Left cardiac atrium (tissue), 4 donors: ENCODE data around the gene FANCI. TPM values are rescaled to one million over a fixed set of nuclear protein-coding genes. Genes with fewer than 3 reads are reported as not detected.
A peak's percentile ranks its signal among the peaks of the same experiment; 100 is the strongest.

ENCODE experiments used
- ATAC-seq, 2 donors: fragments of 200-7000 bp; cut with Tn5 transposase; one replicate each; pipeline ENCODE4 v1.9.1; 2020; ENCODE audit warnings: mild to moderate bottlenecking in 2 of 2, moderate library complexity in 2 of 2
- DNase-seq: peaks from one replicate; pipeline ENCODE4 v3.0.0-alpha.2; 2020
- intact Hi-C, 2 donors: fragments of 100-400 bp; cut with DNase I; formaldehyde crosslinking; loops; one replicate each; pipeline versions ENCODE4 v1.14.1 to v1.15.1; 2022 to 2023
- total RNA-seq, 2 donors: library from RNA; stranded (reverse); fragmentation: NEBNext Ultra II Directional; extraction: Animal tissue kit (Norgen Biotek cat#: 25700); gene quantifications; one replicate each; pipeline ENCODE4 v1.2.1, GENCODE V29; 2021
- donor health status: DM: no; HTN: yes; CAD: no.
- donor health status: DM: no; HTN: yes; CAD: no; lungs with severe emphysema.
- donor health status: DM: yes; HTN: yes; CAD: no.
- donor health status: Dilated cardiomyopathy.

Gene FANCI
- total RNA-seq, 2 donors from 2014 or later = 4.8 TPM

DNA sequence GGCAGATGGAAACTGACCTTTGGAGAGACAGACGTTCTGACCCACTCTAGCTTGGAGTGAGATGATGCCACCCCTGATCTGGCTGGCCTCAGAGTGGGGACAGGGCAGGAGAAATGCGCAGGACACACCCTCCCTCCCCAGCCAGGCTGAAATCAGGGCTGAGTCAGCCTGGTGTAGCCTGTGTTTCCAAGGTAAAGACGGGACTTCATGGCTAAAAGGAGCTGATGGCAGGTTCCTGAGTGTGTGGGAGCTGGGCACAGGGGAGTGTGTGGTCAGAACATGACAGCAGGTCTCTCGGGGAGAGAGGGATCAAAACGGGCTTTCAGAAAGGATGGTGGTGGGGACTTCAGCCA, 105.4 kb downstream of the FANCI start:
- DNase-seq (no peak), ATAC-seq (no peak)
- intact Hi-C loops = no loop called here

DNA sequence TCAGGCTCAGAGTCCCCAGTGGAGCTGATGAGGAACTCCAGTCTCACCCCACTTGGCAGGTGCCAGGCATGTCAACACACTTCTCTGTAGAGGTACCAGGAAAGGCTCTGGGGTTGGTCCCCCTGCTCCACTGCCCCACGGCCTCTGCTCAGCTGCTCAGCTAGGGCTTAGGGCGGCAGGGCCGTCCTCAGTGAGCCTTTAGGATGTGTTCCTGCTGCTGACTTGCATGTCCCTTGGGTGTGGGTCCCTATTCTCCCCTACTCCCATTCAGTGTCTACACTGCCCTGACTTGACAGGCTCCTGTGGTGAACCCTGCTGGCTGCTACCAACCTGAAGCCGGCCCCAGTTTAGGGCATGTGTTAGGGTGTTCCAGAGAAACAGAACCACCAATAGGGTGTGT, 108.7 kb downstream of the FANCI start:
- intact Hi-C loops = no loop called here
- no peak for ATAC-seq
- DNase-seq = no peak

DNA sequence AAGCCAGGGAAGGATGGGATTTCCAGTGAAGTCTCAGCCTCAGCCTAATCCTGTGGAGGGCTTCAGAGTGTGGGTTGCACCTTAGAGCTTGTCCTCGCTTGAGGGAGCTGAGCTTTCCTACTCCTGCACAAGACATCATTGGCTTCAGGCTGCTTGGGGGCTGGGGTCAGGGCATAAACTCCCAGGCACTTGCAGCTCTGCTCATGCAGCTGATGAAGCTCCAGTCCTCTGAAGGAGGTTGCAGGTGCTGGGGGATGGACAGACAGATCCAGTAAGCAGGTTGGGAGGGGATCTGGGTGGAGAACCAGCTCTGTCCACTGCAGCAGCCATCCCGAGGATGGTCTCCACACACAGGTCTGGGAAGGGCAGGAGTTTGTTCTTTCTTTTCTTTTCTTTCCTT, 110.2 kb downstream of the FANCI start:
- DNase-seq (no peak), ATAC-seq (no peak)
- intact Hi-C loops = no loop called here

DNA sequence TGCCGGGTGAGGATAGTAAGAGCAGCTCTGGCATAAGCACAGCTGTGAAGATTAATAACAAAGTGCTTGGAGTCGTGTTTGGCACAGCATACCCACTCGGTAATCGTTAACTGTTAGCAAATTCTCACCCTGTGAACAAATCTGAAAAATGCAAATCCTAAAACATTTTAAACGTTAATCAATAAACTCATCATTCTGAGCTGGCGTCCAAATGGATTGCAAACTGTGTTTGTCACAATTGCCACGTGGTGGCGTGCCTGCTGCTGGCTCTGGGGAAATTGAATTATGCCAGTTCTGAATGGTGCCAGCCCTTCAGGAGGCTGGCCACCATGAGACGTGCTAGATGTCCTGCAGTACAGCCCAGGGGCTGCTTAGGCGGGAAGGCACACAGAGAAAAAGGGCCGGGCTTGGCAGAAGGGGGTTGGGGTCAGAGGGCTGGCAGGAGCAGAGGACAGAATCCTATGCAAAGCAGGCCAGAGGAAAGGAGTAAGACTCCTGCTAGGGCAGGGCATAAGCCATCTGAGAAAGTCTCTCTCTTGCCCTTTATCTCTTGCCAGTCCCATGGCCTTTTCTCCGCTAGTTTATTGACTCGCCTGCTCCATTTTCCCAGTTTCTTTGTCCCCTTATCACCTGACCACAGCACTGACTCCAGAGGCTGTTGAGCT, 113.0 kb downstream of the FANCI start:
- intact Hi-C loops = loop anchor here (5.0 kb wide), 2 partner anchors 116 to 201 kb away; no protein-coding TSS in a partner anchor
- DNase-seq (no peak), ATAC-seq (no peak)

DNA sequence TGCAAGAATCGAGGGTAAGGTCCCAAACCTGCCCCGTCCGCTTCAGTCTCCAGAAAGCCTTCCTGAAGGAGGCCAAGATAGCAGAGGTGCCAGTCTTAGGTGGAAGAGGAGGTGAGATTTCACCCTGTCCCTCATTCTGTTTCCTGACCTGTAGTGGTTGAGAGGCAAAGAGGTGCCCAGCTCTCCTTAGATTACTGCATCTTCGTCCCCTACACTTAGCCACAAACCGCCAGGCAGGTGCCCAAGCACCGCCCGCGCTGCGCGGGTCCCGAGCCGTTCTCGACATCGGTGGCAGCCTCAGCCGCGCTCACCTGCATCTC, 114.6 kb downstream of the FANCI start:
- DNase-seq (no peak), ATAC-seq (no peak)
- intact Hi-C loops = loop anchor here (1.0 to 5.0 kb wide), 5 partner anchors 72 to 199 kb away; no protein-coding TSS in a partner anchor

DNA sequence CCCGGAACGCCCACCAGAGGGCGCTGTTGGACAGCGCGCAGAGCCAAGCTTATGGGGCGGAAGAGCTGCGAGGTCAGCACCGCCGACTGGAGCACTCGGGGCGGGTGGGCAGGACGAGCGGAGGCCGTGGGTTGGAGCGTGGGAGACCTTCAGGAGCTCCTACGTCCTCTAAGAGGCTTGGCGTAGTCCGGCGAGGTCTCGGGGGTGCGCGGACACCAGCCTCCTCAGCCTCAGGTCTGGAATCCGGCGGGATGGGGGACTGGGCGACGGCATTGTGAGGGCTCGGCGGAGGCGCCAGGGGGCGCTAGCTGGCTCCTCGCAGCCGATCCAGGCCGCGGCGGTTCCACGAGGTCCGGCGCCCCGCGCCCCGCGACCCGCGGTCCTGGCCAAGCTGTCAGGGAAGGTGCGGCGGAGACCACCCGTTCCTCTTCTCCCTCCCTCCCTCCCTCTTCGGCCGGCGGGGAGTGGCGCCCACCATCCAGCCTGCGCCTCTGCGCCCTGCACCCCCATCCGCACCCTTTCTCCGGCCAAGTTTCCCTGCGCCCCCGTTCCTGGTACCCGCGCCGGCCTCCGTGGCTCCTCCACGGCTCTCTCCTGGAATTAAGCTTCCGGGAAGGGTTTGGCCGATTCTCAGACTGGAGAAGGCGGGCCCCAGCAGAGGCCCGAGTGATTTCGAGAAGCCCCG, 115.1 kb downstream of the FANCI start:
- ATAC-seq (peak; percentile 88 to 89), DNase-seq (peak; percentile 72)
- intact Hi-C loops = loop anchor here (1.0 to 5.0 kb wide), 5 partner anchors 71 to 198 kb away; no protein-coding TSS in a partner anchor

DNA sequence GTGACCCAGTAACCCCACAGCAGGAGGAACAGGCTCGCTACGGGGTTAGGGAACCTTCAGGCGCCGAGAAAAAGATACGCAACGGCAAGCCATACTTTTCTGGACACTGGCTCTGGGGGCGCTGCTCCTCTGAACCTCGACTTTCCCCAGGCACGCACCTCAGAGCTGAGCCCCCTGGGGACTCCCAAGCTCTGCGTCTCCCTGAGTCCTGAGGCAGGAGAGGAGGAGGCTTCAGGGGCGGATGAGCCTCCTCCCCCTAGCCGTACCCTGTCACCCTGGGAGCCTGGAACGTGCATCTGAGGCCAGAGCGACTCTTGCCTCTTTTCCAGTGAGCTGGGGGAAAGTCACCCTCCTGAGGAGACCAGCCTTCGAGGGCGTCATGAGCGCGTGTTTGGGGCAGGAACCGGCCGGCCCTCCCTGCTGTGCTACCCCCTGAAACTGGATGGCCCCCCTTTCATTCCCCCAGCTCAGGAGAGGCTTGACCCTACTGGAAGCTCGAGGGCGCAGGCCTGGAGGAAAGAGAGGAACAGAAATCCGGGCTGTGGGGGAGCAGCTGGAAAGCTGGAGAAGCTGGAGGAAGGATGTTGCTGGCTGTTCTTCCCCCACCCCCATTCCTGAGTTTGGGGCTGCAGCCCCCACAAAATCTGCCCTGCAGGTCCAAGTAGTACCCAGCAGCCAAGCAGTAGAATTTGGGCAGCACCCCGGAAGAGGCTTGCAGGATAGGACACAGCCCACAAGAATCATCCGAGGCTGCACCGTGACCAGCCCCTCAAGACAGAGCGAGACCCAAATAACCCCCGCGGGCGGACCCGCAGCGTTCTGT, 115.9 kb downstream of the FANCI start:
- DNase-seq (no peak), ATAC-seq (no peak)
- intact Hi-C loops = loop anchor here (2.0 to 5.0 kb wide), 4 partner anchors 71 to 198 kb away; no protein-coding TSS in a partner anchor

DNA sequence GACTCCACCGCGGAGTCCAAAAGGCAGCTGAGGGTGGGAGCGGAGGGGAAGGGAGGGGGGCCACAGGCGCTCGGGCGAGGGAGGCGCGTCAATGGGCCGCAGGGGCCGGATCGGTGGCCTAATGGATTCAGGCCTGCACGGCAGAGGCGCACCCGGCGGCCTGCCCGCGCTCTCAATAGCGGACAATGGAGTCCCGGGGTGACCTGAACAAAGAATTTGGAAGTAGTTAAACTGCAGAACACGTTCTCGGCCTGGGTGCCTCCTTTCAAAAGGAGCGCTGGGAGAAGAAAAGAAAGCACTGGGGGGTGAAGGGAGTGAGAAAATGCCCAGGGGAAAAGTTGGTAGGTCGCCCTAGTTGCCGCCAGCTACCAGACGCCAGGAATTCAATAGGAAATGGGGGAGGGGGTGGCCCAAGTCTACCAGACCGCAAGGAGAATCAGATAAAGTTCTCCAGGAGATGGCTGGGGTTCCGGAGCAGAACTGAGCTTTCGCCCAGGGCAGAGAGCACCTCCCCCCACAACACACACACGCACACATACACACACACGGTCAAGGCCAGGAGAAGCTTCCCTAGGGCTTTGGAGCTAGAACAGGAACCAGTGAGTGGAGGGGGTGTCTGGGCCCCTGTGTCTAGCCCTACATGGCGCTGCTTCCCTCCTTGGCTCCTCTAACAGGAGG, 116.7 kb downstream of the FANCI start:
- intact Hi-C loops = no loop called here
- DNase-seq = no peak

DNA sequence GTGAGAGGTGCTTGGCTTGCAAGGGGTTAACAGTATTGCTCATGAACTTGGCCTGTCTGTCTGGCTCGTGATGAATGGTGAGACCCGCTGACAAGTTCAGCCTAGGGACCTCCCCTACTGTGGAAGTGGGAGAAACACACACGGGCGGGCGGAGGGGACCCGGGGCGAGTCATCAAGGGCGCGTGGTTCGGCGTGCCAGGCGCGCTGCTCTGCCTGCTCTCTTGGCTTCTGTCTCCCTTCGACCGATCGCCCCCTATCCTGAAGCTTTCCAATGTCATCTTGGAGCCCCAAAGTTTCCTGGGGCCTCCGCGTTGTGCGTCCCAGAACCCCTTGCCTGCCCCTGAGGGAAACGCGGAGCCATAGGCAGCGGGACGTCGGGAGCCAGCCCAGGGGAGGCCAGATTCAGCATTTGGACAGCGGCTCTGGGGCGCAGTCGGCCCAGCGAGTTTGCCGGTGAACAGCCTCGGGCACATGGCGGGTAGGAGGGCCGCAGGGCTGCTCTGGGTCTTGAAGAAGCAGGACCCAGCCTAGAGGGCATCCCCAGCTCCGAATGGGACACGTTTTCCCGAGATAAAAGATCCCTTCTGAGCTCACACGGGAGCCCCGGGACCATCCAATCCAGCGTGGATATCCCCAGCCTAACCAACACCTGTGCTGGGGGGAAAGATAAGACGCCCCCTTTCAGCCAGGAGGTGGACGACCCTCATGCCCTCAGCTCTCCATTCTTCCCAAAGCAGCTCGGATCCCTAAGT, 117.8 kb downstream of the FANCI start:
- intact Hi-C loops = no loop called here
- DNase-seq (peak; percentile 72), ATAC-seq (peak; percentile 64 to 66)

More for the DNA sequence above, 116.7 kb downstream of the FANCI start:
- no peak for ATAC-seq

DNA sequence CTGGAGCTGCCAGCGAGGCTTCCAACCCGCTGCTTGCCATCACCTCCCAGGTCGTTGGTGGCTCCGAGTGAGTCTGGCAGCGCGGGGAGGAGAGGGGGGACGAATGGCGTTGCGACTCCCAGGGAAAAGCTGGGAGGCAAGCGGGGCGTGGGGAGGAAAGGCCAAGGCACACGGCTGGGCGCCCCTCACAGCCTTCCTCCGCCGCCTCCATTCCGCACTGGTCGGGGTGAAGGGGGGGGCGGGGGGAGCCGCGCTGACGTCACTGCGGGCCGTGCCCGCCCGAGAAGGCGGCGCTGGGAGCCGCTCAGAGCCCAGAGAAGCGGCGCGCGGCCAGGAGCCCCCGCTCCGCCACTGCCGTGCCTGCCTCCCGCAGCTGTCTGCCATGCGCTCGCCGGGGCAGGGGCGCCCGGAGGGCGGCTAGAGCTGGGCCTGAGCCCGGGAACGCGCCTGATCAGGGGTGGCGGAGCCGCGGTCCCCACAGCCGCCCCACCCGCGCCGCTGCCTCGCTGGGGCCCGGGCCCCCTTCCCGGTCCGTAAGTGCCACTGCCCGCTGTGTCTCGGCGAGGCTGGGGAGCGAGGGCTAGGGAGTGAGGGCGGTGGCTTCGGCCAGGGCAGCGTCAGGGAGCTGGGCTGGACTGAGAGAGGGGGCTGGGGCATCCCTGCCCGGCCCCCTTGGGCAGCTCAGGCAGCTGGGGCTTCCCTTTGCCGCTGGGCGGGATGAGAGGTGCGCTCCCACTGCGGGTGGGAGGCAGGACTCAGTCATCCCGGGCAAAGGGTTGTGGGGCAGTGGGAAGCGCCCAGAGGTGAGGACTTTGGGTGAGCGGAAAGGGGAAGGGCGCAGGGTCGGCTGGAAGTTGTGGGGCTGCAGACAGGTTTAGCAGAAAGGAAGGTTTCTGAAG, 118.7 kb downstream of the FANCI start:
- no peak for DNase-seq
- ATAC-seq = no peak
- intact Hi-C loops = no loop called here

DNA sequence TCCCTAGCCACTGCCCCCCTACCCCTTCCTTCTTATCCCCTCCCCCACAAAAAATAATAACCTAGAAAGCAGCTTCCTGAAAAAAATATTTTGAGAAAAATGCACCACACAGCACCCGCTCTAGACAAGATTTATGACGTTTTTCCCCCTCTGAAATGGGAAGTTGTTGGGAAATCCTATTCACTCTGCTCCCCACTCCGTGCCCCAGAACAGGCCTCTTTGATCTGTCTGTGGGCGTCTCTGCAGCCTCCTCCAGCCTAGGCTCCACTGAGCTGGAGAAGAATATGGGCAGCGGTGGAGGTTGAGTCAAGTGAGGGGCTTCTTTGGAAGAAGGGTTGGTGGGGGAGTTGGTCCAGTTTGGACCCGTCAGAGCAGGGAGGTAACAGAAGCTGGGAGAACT, 119.4 kb downstream of the FANCI start:
- DNase-seq (no peak), ATAC-seq (no peak)
- intact Hi-C loops = no loop called here

DNA sequence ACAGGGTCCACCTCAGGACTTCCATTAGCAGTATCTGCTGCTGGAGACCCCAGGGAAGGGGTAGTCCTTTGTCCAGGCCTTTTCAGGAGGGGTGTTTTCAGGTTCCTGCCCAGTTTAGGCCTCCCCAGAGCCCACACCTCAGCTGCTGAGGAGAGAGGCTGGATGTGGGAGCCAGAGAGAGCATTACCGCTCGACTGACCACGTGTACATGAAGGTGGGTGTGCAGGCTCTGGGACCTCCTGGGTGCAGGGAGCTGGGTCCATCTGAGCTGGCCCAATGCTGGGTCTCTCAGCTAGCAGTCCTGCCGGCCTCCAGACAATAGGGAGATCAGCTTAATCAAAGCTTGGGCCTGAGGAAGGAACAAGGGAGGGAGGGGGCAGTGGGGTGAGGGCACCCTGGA, 120.0 kb downstream of the FANCI start:
- ATAC-seq (no peak), DNase-seq (no peak)
- intact Hi-C loops = loop anchor here in 1 of 2 donors (1.0 kb wide), 1 partner anchor 45 kb away; no protein-coding TSS in a partner anchor

DNA sequence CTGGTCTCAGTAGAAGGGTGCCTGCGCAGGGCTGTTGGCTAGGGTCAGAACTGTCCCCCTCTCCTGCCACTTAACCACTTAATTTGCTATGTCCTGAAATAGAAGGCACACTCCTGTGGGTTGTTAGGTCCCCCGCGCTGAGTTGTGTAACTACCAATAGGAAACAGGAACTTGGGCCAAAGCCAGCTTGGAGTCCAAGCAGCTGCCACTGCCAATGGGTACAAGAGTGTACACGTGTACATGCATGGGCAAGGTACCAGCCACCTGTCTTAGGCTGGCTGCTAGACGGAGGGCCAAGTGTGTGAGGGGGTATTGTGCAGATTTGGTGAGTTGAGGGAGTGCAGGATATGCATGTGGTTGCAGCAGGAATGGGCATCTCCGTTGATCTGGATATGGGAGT, 120.6 kb downstream of the FANCI start:
- ATAC-seq = no peak
- DNase-seq = no peak
- intact Hi-C loops = loop anchor here in 1 of 2 donors (1.0 kb wide), 1 partner anchor 44 kb away; no protein-coding TSS in a partner anchor

DNA sequence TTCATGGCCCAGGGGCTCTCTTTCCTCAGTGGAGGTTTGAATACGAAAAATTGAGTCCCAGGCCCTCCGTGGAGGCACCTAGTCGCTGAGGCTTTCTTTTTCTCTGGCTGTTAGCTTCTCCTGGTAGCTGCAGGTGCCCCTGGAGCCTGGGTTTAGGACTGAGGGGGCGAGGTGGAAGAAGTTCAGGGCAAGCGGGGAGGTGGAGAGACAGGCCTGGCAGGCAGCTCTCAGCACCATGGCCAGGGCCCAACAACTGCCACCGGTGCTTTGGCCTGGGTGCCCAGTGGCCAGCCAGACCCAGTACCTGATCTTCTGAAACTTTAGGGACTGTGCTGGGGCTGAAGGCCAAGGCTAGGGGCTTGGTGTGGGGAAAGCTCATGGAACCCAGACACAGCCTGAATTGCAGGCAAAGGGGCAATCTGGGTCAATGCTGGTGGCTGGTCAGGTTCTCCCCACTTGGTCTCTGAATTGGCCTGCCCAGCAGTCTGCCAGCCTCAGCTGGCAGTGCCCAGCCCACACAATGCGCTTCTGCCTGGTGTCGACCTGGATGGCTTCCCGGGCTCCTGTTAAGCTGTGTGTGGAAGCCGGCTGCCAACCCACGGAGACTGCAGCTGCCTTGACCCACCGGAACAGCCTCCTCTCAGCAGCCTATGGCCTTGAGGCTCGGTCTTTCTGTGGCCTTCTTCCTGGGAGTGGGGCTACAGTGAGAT, 121.1 kb downstream of the FANCI start:
- no peak for DNase-seq
- intact Hi-C loops = loop anchor here in 1 of 2 donors (1.0 kb wide), 1 partner anchor 43 kb away; no protein-coding TSS in a partner anchor
- ATAC-seq = no peak

DNA sequence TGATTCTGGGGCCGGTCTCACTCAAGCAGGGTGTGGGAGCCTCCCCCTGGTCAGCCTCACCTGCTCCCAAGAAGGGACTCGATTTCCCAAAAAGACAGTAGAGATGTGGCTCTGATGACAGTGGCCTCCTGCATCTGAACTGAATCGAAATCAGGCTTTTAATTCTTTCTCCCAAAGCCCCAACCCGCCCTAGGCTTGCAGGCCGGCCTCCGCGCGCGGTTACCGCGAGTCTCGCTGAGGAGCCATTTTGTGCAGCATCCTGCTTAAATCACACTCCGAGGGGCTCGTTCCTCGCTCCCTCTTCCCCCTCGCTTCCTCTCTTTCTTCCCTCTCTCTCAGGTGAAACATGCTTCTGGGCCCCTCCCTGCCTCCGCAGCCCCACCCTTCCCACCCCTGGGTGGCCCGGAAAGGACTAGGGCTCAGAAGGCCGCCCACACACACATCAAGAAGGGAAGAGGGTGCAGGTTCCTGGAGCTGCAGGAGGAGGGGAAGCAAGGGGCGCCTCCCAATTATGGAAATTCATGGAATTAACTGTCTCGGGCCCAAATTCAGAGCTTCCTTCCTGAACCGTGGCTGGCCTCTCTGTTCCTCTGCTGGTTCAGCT, 121.8 kb downstream of the FANCI start:
- no peak for DNase-seq
- intact Hi-C loops = no loop called here
- no peak for ATAC-seq
